SJSA1 (cell line): ENCODE data around the gene FYN. TPM values are rescaled to one million over a fixed set of nuclear protein-coding genes. Genes with fewer than 3 reads are reported as not detected.

Source experiments
- DNase-seq, 2 experiments: peaks; one replicate each; pipeline ENCODE4 v3.0.0-alpha.2; 2015 to 2020; ENCODE audit warnings: low spot score in 2 of 2, low read depth in 1 of 2
- H3K27ac ChIP-seq: fragments of 250-450 bp; sonication (Bioruptor Pico); 2 replicates; pipeline ENCODE4 v1.5.1; 2020; ENCODE audit warnings: mild to moderate bottlenecking, moderate library complexity
- H3K27me3 ChIP-seq: fragments of 250-450 bp; sonication (Bioruptor Pico); replicated peaks from 2 replicates; pipeline ENCODE4 v1.5.1; 2020; ENCODE audit warnings: mild to moderate bottlenecking, moderate library complexity
- H3K36me3 ChIP-seq: fragments of 250-450 bp; sonication (Bioruptor Pico); 2 replicates; pipeline ENCODE4 v1.5.1; 2020; ENCODE audit warnings: mild to moderate bottlenecking
- H3K4me1 ChIP-seq: fragments of 250-450 bp; sonication (Bioruptor Pico); replicated peaks from 2 replicates; pipeline ENCODE4 v1.6.1; 2021; ENCODE audit warnings: mild to moderate bottlenecking
- H3K4me3 ChIP-seq: fragments of 250-450 bp; sonication (Bioruptor Pico); 2 replicates; pipeline ENCODE4 v1.5.1; 2020; ENCODE audit warnings: mild to moderate bottlenecking
- H3K9me3 ChIP-seq: fragments of 250-450 bp; sonication (Bioruptor Pico); replicated peaks from 2 replicates; pipeline ENCODE4 v1.5.1; 2020; ENCODE audit warnings: mild to moderate bottlenecking
- total RNA-seq: library from RNA; depleted of rRNA; stranded (reverse); fragments of >200 nt; shearing (Covaris generic); gene quantifications from 2 replicates; pipeline ENCODE4 v1.2.3, GENCODE V29; 2014

FYN gene
- total RNA-seq, 1 experiment from 2014 or later, result 53.4 TPM

GRCh38 chr6:111720931-111721496 lies 152.2 kb downstream of the FYN start:
- no peak for DNase-seq
- H3K36me3 ChIP-seq, result peaks cover 21% of the 10 kb centered on the region

GRCh38 chr6:111718990-111719389 lies 154.3 kb downstream of the FYN start:
- no peak for DNase-seq
- Histone ChIP-seq H3K36me3 (peaks cover 24% of the 10 kb centered on the region), H3K27ac (no peak overlapping the region), H3K9me3 (no peaks in the 10 kb centered on the region), H3K4me3 (no peak overlapping the region), H3K4me1 (no peaks in the 10 kb centered on the region), H3K27me3 (no peaks in the 10 kb centered on the region)

More at GRCh38 chr6:111720931-111721496, 152.2 kb downstream of the FYN start:
- Histone ChIP-seq H3K27me3 (no peaks in the 10 kb centered on the region), H3K27ac (no peak overlapping the region), H3K4me1 (no peaks in the 10 kb centered on the region), H3K4me3 (no peak overlapping the region), H3K9me3 (no peaks in the 10 kb centered on the region)

GRCh38 chr6:111718326-111718725 lies 154.9 kb downstream of the FYN start:
- no peak overlapping the region for H3K27ac ChIP-seq
- H3K9me3 ChIP-seq, result no peaks in the 10 kb centered on the region
- no peaks in the 10 kb centered on the region for H3K4me1 ChIP-seq
- no peak for DNase-seq
- no peak overlapping the region for H3K4me3 ChIP-seq
- peaks cover 26% of the 10 kb centered on the region for H3K36me3 ChIP-seq
- H3K27me3 ChIP-seq, result no peaks in the 10 kb centered on the region

- H3K36me3 ChIP-seq, result peaks cover 26% of the 10 kb centered on the region
- no peak overlapping the region for H3K27ac ChIP-seq
- no peaks in the 10 kb centered on the region for H3K27me3 ChIP-seq
- no peak overlapping the region for H3K4me3 ChIP-seq
- peaks cover 4% of the 10 kb centered on the region for H3K4me1 ChIP-seq
- DNase-seq, result no peak
- no peaks in the 10 kb centered on the region for H3K9me3 ChIP-seq
Measured at GRCh38 chr6:111717621-111718020, 155.6 kb downstream of the FYN start.

GRCh38 chr6:111716325-111716724 lies 156.9 kb downstream of the FYN start:
- no peaks in the 10 kb centered on the region for H3K27me3 ChIP-seq
- no peak overlapping the region for H3K4me3 ChIP-seq
- H3K9me3 ChIP-seq, result no peaks in the 10 kb centered on the region
- H3K27ac ChIP-seq, result no peak overlapping the region
- no peak for DNase-seq
- peaks cover 13% of the 10 kb centered on the region for H3K4me1 ChIP-seq
- peaks cover 29% of the 10 kb centered on the region for H3K36me3 ChIP-seq

GRCh38 chr6:111715321-111715720 lies 157.9 kb downstream of the FYN start:
- DNase-seq, result no peak
- peaks cover 29% of the 10 kb centered on the region for H3K36me3 ChIP-seq
- no peak overlapping the region for H3K27ac ChIP-seq
- H3K27me3 ChIP-seq, result no peaks in the 10 kb centered on the region
- no peak overlapping the region for H3K4me3 ChIP-seq
- H3K4me1 ChIP-seq, result peaks cover 14% of the 10 kb centered on the region
- no peaks in the 10 kb centered on the region for H3K9me3 ChIP-seq

GRCh38 chr6:111714416-111715270 lies 158.6 kb downstream of the FYN start:
- H3K9me3 ChIP-seq, result no peaks in the 10 kb centered on the region
- peaks cover 24% of the 10 kb centered on the region for H3K36me3 ChIP-seq
- H3K4me1 ChIP-seq, result peaks cover 17% of the 10 kb centered on the region
- H3K4me3 ChIP-seq, result no peak overlapping the region
- no peak for DNase-seq
- no peak overlapping the region for H3K27ac ChIP-seq
- no peaks in the 10 kb centered on the region for H3K27me3 ChIP-seq

GRCh38 chr6:111713811-111714210 lies 159.4 kb downstream of the FYN start:
- Histone ChIP-seq H3K36me3 (peaks cover 20% of the 10 kb centered on the region), H3K27ac (no peak overlapping the region), H3K27me3 (no peaks in the 10 kb centered on the region), H3K4me3 (no peak overlapping the region), H3K9me3 (no peaks in the 10 kb centered on the region), H3K4me1 (peaks cover 17% of the 10 kb centered on the region)
- no peak for DNase-seq

GRCh38 chr6:111713236-111713635 lies 160.0 kb downstream of the FYN start:
- Histone ChIP-seq H3K27ac (no peak overlapping the region), H3K4me1 (peaks cover 17% of the 10 kb centered on the region), H3K27me3 (no peaks in the 10 kb centered on the region), H3K9me3 (no peaks in the 10 kb centered on the region), H3K4me3 (no peak overlapping the region), H3K36me3 (peaks cover 14% of the 10 kb centered on the region)
- DNase-seq, result no peak

GRCh38 chr6:111711984-111712752 lies 161.1 kb downstream of the FYN start:
- peak in 1 of 2 experiments; percentile 38 for DNase-seq
- H3K27ac ChIP-seq, result no peak overlapping the region
- H3K36me3 ChIP-seq, result peaks cover 8% of the 10 kb centered on the region; the same call in 1 of the 2 replicates

GRCh38 chr6:111711476-111711875 lies 161.8 kb downstream of the FYN start:
- DNase-seq, result no peak
- Histone ChIP-seq H3K4me3 (no peak overlapping the region), H3K27ac (no peak overlapping the region), H3K9me3 (no peaks in the 10 kb centered on the region), H3K27me3 (no peaks in the 10 kb centered on the region), H3K4me1 (peaks cover 17% of the 10 kb centered on the region), H3K36me3 (peaks cover 8% of the 10 kb centered on the region; the same call in 1 of the 2 replicates)

More at GRCh38 chr6:111711984-111712752, 161.1 kb downstream of the FYN start:
- Histone ChIP-seq H3K4me3 (no peak overlapping the region), H3K4me1 (peaks cover 17% of the 10 kb centered on the region), H3K27me3 (no peaks in the 10 kb centered on the region), H3K9me3 (no peaks in the 10 kb centered on the region)

- H3K9me3 ChIP-seq, result no peaks in the 10 kb centered on the region
- peaks cover 17% of the 10 kb centered on the region for H3K4me1 ChIP-seq
- no peak for DNase-seq
- H3K4me3 ChIP-seq, result no peak overlapping the region
- no peaks in the 10 kb centered on the region for H3K27me3 ChIP-seq
- H3K27ac ChIP-seq, result no peak overlapping the region
- H3K36me3 ChIP-seq, result peaks cover 8% of the 10 kb centered on the region
Measured at GRCh38 chr6:111710911-111711310, 162.3 kb downstream of the FYN start.

GRCh38 chr6:111710439-111710838 lies 162.8 kb downstream of the FYN start:
- Histone ChIP-seq H3K36me3 (peaks cover 7% of the 10 kb centered on the region), H3K27ac (no peak overlapping the region), H3K9me3 (no peaks in the 10 kb centered on the region), H3K4me3 (no peak overlapping the region), H3K4me1 (peaks cover 17% of the 10 kb centered on the region), H3K27me3 (no peaks in the 10 kb centered on the region)
- no peak for DNase-seq
